Ramos (cell line): ENCODE results near the gene SGO2.
"Not testable (repeated sequence)": the region's sequence is repeated elsewhere in the genome, so short reads cannot be mapped to it uniquely, and the experiment has no call there.

ENCODE experiments used
- in situ Hi-C: fragments of 300-500 bp; cut with MboI; formaldehyde crosslinking; loops from one replicate; pipeline ENCODE4 v1.14.3; 2022; ENCODE audit warnings: low sequenced_read_pairs; ENCODE audit not compliant: unreplicated experiment

SGO2 gene

DNA sequence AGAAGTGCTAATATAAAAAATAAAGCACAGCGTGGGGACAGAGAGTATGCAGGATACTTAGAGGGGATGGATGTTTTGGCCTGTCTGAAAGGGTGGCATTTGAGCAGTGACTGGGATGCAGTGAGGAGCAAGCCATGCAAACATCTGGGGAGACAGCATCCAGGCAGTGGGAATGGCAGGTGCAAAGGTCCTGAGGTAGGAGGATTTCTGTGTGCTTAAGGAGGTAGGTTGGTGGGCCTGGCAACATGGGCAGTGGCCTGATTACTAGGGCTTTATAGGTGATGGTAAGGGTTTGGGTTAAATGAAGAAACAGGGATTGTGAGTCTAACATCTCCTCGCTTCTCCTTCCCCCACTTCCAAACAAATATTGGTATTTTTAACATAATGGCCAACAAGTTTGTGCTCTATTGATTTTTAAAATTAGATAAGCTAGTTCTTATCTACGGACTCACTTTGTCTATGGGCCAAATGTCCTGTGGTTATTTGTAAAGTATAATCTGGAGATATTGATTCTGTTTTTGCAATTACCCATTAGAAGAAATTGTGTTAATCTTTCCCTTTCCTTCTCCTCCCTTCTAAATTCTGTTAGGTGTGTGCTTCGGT is 62.2 kb downstream of the SGO2 start:
- in situ Hi-C loops, result no loop called here

DNA sequence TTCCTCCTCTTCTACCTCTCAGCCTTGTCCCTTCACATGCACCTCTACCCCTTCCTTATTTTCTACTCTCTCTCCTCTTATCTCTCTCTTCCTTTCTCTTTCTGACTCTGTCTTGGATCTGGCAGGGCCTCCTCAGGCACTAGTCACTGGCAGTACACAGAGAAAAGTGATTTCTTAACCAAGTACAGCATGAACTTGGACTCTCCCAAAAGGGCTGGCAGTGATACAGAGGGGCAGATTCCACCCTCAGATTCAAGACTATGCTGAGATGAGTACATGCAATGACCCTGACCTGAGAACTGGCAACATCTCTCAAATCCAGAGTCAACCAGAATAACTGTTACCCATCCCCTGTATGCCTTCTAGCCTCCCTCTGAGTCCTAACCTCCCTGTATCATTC is 64.1 kb downstream of the SGO2 start:
- in situ Hi-C loops, result no loop called here

- in situ Hi-C loops, result no loop called here
These were observed 65.3 kb downstream of the SGO2 start for GRCh38 chr2:200591308-200591707.

DNA sequence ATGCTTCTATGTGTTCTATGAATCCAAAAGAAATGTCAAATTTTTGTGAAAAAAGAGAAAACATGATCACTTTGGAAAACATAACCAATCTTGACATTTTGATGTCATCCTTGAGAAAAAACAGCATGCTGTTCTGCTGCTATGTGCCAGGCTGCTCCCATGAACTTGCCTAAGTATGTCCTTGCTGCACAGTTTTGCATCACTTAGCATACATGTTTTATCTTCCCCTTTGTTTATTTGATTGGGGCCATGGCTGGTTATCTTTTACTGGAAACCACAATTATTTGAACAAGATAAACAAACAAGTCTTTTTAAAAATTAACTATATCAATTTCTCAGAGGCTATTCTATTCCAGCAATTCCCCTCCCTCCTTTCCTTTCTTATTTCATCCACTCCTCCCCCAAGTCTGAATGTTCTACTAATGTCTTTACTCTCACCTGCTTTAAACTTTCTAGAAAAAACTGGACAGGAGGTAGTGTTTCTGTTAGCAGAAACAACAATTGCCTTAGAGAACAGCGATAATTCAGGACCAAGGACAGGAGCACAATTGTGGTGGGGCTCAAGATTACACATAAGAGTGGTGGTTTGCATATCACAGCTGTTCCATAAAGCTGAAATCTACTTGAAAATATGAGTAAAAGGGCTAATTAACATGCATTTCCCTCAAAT is 66.5 kb downstream of the SGO2 start:
- in situ Hi-C loops, result no loop called here

- in situ Hi-C loops, result no loop called here
These were observed 67.9 kb downstream of the SGO2 start for GRCh38 chr2:200593905-200594304.

GRCh38 chr2:200595913-200596312 is 69.9 kb downstream of the SGO2 start:
- in situ Hi-C loops, result no loop called here

GRCh38 chr2:200596774-200597570 is 71.0 kb downstream of the SGO2 start:
- in situ Hi-C loops, result no loop called here

GRCh38 chr2:200599206-200599605 is 73.2 kb downstream of the SGO2 start:
- in situ Hi-C loops, result no loop called here

DNA sequence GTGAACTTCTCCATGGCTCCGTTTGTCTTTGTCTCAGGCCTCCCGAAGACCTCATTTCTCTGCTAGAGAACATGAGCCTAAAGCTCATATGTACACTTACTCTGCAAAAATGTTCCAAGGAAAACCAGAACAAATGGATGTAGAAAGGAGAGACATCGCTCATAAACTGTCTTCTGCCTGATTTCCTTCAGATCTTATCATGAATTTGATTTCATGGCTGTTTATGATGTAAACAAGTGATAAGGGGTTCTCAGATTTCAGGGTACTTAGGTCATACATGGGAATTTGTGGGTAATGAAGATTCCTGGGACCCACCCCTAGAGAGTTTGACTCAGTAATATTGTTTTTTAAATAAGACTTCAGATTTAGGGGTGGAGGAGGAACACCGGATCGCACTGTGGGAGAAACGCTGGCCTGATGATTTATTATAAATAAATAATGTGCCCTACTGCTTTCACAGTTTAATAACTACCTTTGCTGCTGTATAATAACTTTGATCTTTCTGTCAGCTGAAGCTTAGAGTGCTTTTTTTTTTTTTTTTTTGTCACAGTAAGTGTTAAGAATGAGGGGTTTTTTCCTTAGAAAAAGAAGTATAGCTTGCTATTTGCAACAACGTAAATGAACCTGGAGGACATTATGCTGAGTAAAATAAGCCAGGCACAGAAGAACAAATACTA is 74.7 kb downstream of the SGO2 start:
- in situ Hi-C loops, result no loop called here

DNA sequence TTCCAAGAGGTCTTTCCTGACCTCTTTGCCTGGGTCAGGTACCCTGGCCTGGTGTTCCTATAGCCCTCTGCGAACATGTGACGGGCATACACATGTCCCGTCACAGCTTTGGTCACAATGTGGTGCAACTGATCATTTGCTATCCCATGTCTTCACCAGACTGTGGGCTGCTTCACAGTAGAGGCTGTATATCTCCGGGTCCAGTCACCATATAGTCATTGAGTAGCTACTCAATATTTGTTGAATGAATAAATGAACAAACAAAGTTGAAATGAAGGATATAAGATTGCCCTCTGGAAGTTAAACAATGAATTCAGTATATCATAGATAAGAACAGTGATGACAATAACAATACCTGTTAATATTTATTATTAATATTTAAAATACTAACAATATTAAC is 76.6 kb downstream of the SGO2 start:
- in situ Hi-C loops, result no loop called here

DNA sequence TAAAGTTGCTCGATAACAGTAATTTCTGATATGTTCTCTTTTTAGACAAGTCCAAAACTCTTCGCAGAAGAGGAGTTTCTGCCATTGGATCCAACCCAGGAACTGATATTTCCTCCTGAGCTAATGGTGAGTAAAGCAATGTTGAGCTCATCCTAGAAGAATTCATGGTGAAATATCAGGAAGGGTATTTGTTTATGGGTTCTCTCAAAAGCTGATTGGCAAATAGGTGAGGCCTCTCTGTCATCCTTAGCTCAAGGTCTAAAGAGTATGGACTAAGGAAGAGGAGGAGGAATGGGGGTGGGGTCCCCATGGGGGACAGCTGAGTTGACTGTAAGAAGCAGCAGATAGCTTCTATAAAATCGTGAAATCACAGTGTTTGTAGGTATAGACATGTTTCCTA is 78.0 kb downstream of the SGO2 start:
- in situ Hi-C loops, result no loop called here

- in situ Hi-C loops, result no loop called here
These were observed 78.7 kb downstream of the SGO2 start for GRCh38 chr2:200604571-200605255.

DNA sequence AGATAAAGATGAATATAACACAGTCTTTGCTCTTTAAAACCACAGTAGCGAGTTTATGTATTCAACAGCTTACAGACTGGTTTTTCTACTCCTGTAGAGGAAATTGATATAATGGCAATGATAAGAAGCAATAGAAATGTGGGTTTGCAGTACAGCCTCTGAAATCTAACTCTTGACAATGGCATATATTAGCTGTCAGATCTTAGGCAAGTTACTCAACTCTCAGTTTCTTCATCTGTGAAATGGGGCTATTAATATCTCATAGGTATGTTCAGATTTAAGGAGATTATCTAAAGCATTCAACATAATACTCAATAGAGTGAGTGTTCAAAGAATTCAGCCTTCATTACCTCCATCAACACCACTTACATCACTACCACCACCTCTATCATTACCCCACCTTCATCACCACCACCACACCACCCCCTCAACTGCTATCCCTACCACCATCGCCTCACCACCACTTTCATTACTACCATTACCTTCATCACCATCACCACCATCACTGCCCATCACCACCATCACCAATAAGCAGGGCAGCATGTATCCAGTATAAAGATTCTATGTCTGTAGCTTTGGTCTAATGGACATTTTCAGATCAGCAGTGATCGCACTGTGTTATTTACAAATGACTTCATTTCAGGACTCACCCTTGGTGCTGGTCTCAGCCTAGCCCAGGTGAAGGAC is 82.5 kb downstream of the SGO2 start:
- in situ Hi-C loops, result no loop called here

DNA sequence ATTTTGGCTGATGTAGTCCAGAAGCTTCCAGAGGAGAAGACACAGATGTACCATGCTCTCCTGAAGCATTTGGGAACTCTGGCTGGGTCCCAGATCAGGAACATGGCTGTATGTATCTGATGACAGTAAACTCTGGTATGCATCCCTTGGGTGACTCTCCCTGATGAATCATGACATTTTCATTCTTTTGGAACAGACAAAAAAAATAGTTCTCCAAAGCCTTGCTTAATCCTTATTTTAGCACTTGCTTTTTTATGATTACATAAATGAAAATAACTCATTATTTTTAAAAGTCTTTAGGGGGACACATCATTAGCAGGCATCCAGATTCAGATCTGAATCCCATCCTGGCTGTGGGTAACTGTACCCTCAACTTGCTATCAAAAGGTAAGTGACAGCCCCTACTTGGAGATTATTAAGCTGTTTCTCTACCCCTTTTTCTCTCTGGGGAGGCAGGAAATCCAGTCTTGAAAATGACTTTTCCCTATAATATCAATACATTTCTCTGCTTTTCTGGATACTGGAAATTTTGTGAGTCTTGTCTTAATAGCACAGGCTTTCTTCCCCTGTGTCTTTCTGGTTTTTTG is 83.1 kb downstream of the SGO2 start:
- in situ Hi-C loops, result no loop called here

GRCh38 chr2:200610217-200610616 is 84.2 kb downstream of the SGO2 start:
- in situ Hi-C loops, result not testable (repeated sequence)

- in situ Hi-C loops, result no loop called here
These were observed 87.7 kb downstream of the SGO2 start for GRCh38 chr2:200613692-200614091.

DNA sequence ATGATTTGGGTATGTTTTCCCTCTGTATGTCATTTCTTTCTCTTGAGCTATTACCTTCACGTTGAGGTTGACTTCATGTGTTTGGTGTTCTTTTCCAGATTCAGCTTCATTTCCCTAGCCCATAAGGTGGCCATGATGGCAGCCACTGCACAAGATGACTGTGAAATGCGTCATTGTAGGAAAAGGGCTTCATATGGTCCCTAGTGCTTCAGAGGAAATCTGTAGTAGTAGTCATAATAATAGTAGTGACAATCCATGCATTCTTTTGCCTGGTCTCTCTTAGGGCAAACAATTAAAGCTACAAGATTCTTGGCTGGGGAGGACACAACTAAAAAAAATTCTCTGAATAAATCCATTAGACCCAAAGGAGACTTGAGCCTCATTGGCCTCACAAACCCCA is 88.2 kb downstream of the SGO2 start:
- in situ Hi-C loops, result no loop called here

- in situ Hi-C loops, result no loop called here
These were observed 89.2 kb downstream of the SGO2 start for GRCh38 chr2:200615247-200615646.

DNA sequence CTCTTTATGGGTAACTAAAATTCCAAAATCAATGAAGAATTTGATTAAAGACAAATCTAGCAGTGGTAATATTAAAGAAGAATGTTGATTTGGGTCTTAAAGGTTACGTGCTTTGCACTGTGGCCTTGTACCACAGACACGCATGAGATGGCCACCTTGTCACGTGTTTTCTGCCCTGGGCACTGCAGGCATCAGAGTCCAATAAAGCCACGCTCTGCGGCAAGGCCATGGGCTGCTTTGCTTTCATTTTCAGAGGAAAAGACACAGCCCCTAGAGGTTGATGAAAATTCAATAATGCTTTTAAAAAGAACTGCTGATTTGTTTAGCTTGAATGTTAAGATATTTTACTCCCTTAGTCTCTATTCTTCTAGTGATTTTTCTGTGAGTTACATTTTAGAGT is 90.2 kb downstream of the SGO2 start:
- in situ Hi-C loops, result no loop called here
